Hepatic stellate cell (primary cell): ENCODE results near the gene SLC10A3.

Experiments
- DNase-seq: peaks from one replicate; pipeline ENCODE4 v3.0.0; 2011; ENCODE audit warnings: low spot score

Gene SLC10A3

GRCh38 chrX:154463611-154464220, 26.7 kb downstream of the SLC10A3 start:
- no peak for DNase-seq

- no peak for DNase-seq
Observed at GRCh38 chrX:154462396-154462795, 28.0 kb downstream of the SLC10A3 start.

- no peak for DNase-seq
Observed at GRCh38 chrX:154460326-154460725, 30.1 kb downstream of the SLC10A3 start.

GRCh38 chrX:154459832-154460231, 30.6 kb downstream of the SLC10A3 start:
- no peak for DNase-seq

GRCh38 chrX:154458954-154459778, 31.3 kb downstream of the SLC10A3 start:
- DNase-seq = peak; percentile 48

GRCh38 chrX:154458116-154458953, 32.1 kb downstream of the SLC10A3 start, which contains the start of gene PLXNA3:
Gene PLXNA3 (plus strand): TSS chrX:154458281. CDS start chrX:154460184, 1,903 bp downstream.
- DNase-seq = peak; percentile 72

GRCh38 chrX:154457491-154458115, 32.8 kb downstream of the SLC10A3 start:
- DNase-seq = peak; percentile 50

GRCh38 chrX:154452823-154453222, 37.6 kb downstream of the SLC10A3 start:
- DNase-seq = no peak

GRCh38 chrX:154450312-154450711, 40.1 kb downstream of the SLC10A3 start:
- DNase-seq = no peak

- no peak for DNase-seq
Observed at GRCh38 chrX:154449618-154450017, 40.8 kb downstream of the SLC10A3 start.

- DNase-seq = no peak
Observed at GRCh38 chrX:154448484-154448883, 41.9 kb downstream of the SLC10A3 start.

GRCh38 chrX:154446430-154446829, 44.0 kb downstream of the SLC10A3 start:
- no peak for DNase-seq

- no peak for DNase-seq
Observed at GRCh38 chrX:154445776-154446175, 44.7 kb downstream of the SLC10A3 start.

- DNase-seq = no peak
Observed at GRCh38 chrX:154444755-154445246, 45.6 kb downstream of the SLC10A3 start.

GRCh38 chrX:154443992-154444754, 46.3 kb downstream of the SLC10A3 start, which contains the start of gene FAM50A:
Gene FAM50A (plus strand): TSS chrX:154444141. CDS start chrX:154444236, 95 bp downstream.
- peak; percentile 86 for DNase-seq

GRCh38 chrX:154443479-154443910, 46.9 kb downstream of the SLC10A3 start:
- DNase-seq = peak; percentile 27

GRCh38 chrX:154441984-154442707, 48.3 kb downstream of the SLC10A3 start:
- no peak for DNase-seq

GRCh38 chrX:154441564-154441963, 48.9 kb downstream of the SLC10A3 start:
- no peak for DNase-seq

- DNase-seq = no peak
Observed at GRCh38 chrX:154440623-154441357, 49.6 kb downstream of the SLC10A3 start.
